ENCODE data around the gene ZNF692.
"Not testable (repeated sequence)": the region's sequence is repeated elsewhere in the genome, so short reads cannot be mapped to it uniquely, and the experiment has no call there.

Gene ZNF692

GRCh38 chr1:248858891-248859889 lies at the start of gene ZNF692:
TSS of gene ZNF692 (minus strand) at chr1:248859085. CDS start at chr1:248858309, 776 bp downstream.
- peak; percentile 97 for DNase-seq (ENCODE audit: low read depth)

- DNase-seq (ENCODE audit: low read depth): peak; percentile 41
Measured at GRCh38 chr1:248906753-248907661, 48.1 kb upstream of the ZNF692 start.

- peak; percentile 91 for DNase-seq (ENCODE audit: low read depth)
Measured at GRCh38 chr1:248906009-248906752, 47.3 kb upstream of the ZNF692 start, which contains the start of gene PGBD2. TSS of gene PGBD2 (plus strand) at chr1:248906235. CDS start at chr1:248913863, 7,628 bp downstream.

- no peak for DNase-seq (ENCODE audit: low read depth)
Measured at GRCh38 chr1:248905662-248906008, 46.8 kb upstream of the ZNF692 start.

- no peak for DNase-seq (ENCODE audit: low read depth)
Measured at GRCh38 chr1:248904437-248905216, 45.7 kb upstream of the ZNF692 start.

- no peak for DNase-seq (ENCODE audit: low read depth)
Measured at GRCh38 chr1:248901578-248901977, 42.7 kb upstream of the ZNF692 start.

GRCh38 chr1:248900637-248901036 lies 41.8 kb upstream of the ZNF692 start:
- no peak for DNase-seq (ENCODE audit: low read depth)

- no peak for DNase-seq (ENCODE audit: low read depth)
Measured at GRCh38 chr1:248897412-248898337, 38.8 kb upstream of the ZNF692 start.

- DNase-seq (ENCODE audit: low read depth): no peak
Measured at GRCh38 chr1:248894837-248895236, 36.0 kb upstream of the ZNF692 start.

- DNase-seq (ENCODE audit: low read depth): no peak
Measured at GRCh38 chr1:248892590-248892989, 33.7 kb upstream of the ZNF692 start.

- DNase-seq (ENCODE audit: low read depth): no peak
Measured at GRCh38 chr1:248891758-248892157, 32.9 kb upstream of the ZNF692 start.

- no peak for DNase-seq (ENCODE audit: low read depth)
Measured at GRCh38 chr1:248890549-248891498, 31.9 kb upstream of the ZNF692 start.

GRCh38 chr1:248889914-248890243 lies 31.0 kb upstream of the ZNF692 start:
- DNase-seq (ENCODE audit: low read depth): not testable (repeated sequence)

- DNase-seq (ENCODE audit: low read depth): peak; percentile 45
Measured at GRCh38 chr1:248886237-248886895, 27.5 kb upstream of the ZNF692 start.

- DNase-seq (ENCODE audit: low read depth): no peak
Measured at GRCh38 chr1:248885646-248886045, 26.8 kb upstream of the ZNF692 start.

GRCh38 chr1:248884632-248885295 lies 25.9 kb upstream of the ZNF692 start:
- no peak for DNase-seq (ENCODE audit: low read depth)

GRCh38 chr1:248882427-248882826 lies 23.5 kb upstream of the ZNF692 start:
- DNase-seq (ENCODE audit: low read depth): peak; percentile 58

- no peak for DNase-seq (ENCODE audit: low read depth)
Measured at GRCh38 chr1:248881261-248881660, 22.4 kb upstream of the ZNF692 start.

Data from EH (cell line).